Measurements from ENCODE around the gene ARMC5. TPM values are rescaled to one million over a fixed set of nuclear protein-coding genes. Genes with fewer than 3 reads are reported as not detected.

Gene ARMC5
- total RNA-seq, 4 donors from 2014 or later: 6.6 to 11.6 (median 9.1) TPM

DNA sequence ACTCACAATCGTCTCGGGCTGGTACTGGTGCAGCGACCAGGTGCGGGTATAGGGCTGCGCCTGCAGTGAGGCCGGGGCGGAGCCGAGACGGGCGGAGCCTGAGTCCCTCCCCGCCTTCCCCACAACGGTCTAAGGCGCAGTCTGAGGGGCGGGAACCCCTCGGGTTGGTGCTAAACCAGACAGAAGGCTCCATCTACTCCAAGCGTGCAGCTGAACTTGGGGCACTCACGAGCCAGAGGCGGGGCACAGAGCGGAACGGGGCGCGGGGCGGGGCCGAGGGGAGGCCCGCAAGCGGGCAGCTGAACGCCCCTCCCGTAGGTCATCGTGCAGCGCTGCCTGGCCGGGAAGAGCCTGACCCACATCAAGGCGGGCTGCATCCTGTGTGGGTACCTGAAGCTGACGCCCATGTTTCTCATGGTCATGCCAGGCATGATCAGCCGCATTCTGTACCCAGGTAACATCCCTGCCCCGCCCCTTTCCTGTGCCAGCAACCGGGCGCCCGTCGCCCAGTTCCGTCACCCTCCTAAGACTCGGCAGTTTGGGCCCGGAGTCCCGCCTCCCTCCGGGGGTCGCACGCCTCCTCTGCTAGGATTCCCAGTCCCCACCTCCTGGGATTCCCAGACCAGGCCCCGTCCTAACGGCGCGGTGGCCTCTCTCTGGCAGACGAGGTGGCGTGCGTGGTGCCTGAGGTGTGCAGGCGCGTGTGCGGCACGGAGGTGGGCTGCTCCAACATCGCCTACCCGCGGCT is 28.6 kb downstream of the ARMC5 start:
- H3K4me1 ChIP-seq: peaks cover 0 to 26% (median 16%) of the 10 kb centered on the region in 4 donors
- H3K9me3 ChIP-seq: no peaks in the 10 kb centered on the region
- no peaks in the 10 kb centered on the region for H3K27me3 ChIP-seq
- TF ChIP-seq, protein P1, sequence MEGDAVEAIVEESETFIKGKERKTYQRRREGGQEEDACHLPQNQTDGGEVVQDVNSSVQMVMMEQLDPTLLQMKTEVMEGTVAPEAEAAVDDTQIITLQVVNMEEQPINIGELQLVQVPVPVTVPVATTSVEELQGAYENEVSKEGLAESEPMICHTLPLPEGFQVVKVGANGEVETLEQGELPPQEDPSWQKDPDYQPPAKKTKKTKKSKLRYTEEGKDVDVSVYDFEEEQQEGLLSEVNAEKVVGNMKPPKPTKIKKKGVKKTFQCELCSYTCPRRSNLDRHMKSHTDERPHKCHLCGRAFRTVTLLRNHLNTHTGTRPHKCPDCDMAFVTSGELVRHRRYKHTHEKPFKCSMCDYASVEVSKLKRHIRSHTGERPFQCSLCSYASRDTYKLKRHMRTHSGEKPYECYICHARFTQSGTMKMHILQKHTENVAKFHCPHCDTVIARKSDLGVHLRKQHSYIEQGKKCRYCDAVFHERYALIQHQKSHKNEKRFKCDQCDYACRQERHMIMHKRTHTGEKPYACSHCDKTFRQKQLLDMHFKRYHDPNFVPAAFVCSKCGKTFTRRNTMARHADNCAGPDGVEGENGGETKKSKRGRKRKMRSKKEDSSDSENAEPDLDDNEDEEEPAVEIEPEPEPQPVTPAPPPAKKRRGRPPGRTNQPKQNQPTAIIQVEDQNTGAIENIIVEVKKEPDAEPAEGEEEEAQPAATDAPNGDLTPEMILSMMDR (IDR thresholded peaks at IDR 0.05): no peak
- TF ChIP-seq POLR2A (IDR thresholded peaks at IDR 0.05): no peak
- no peak for TF ChIP-seq EP300 (IDR thresholded peaks at IDR 0.05)
- H3K27ac ChIP-seq: no peak overlapping the region
- WGBS, 2 donors: 0 to 10% methylated on average over 8 to 56 of the region's 60 CpGs
- H3K36me3 ChIP-seq: peaks cover 0 to 32% (median 4%) of the 10 kb centered on the region in 3 donors
- H3K4me3 ChIP-seq: peak overlapping the region; percentile 32 to 81 (median 60)
- DNase-seq (ENCODE audit: low spot score in 2 of 2): no peak

DNA sequence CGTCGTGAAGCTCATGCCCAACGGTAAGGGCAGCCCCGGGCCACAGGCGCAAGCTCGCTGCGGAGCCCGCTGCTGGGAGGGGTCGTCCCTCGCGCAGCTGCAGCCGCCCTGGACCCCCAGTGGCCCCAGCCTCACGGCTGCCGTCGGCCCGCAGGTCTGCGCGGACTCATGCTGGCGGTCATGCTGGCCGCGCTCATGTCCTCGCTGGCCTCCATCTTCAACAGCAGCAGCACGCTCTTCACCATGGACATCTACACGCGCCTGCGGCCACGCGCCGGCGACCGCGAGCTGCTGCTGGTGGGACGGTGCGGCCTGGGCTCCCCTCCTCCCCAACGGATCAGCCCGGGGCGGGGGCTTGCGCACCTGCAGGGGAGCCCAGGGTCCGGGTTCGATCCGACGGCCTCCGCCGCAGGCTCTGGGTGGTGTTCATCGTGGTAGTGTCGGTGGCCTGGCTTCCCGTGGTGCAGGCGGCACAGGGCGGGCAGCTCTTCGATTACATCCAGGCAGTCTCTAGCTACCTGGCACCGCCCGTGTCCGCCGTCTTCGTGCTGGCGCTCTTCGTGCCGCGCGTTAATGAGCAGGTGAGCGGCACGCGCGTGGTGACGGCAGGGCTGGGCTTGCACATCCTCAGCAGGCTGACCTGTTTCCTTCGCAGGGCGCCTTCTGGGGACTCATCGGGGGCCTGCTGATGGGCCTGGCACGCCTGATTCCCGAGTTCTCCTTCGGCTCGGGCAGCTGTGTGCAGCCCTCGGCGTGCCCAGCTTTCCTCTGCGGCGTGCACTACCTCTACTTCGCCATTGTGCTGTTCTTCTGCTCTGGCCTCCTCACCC is 29.4 kb downstream of the ARMC5 start:
- Histone ChIP-seq H3K4me3 (peak overlapping the region; percentile 32 to 81 (median 60)), H3K27me3 (no peaks in the 10 kb centered on the region), H3K4me1 (peaks cover 0 to 26% (median 16%) of the 10 kb centered on the region in 4 donors), H3K27ac (no peak overlapping the region), H3K9me3 (no peaks in the 10 kb centered on the region), H3K36me3 (peaks cover 0 to 40% (median 4%) of the 10 kb centered on the region in 3 donors)
- WGBS, 2 donors: 57 to 67% methylated on average over 32 to 48 of the region's 77 CpGs
- TF ChIP-seq EP300 (IDR thresholded peaks at IDR 0.05) (no peak), POLR2A (IDR thresholded peaks at IDR 0.05) (no peak)
- TF ChIP-seq, protein P1 (IDR thresholded peaks at IDR 0.05): no peak
- DNase-seq (ENCODE audit: low spot score in 2 of 2): no peak

DNA sequence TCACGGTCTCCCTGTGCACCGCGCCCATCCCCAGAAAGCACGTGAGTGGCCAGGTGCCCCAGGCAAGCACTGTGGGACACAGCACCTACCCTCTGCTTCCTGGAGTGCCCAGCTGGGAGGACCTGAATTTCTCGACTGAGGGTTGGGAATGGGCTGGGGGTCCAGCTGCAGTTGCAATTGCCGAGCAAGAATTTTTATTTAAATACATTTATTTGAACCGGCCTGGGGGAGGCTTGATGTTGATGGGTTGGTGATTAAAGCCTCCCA is 29.9 kb downstream of the ARMC5 start:
- DNase-seq (ENCODE audit: low spot score in 2 of 2): no peak
- Histone ChIP-seq H3K4me1 (peaks cover 0 to 26% (median 16%) of the 10 kb centered on the region in 4 donors), H3K27me3 (no peaks in the 10 kb centered on the region), H3K27ac (no peak overlapping the region), H3K36me3 (peaks cover 0 to 46% (median 4%) of the 10 kb centered on the region in 3 donors), H3K4me3 (no peak overlapping the region), H3K9me3 (no peaks in the 10 kb centered on the region)
- no peak for TF ChIP-seq EP300 (IDR thresholded peaks at IDR 0.05)
- TF ChIP-seq, protein P1 (IDR thresholded peaks at IDR 0.05): no peak
- TF ChIP-seq POLR2A (IDR thresholded peaks at IDR 0.05): no peak
- 85 to 89% methylated on average over 7 of the region's 7 CpGs for WGBS, 2 donors

DNA sequence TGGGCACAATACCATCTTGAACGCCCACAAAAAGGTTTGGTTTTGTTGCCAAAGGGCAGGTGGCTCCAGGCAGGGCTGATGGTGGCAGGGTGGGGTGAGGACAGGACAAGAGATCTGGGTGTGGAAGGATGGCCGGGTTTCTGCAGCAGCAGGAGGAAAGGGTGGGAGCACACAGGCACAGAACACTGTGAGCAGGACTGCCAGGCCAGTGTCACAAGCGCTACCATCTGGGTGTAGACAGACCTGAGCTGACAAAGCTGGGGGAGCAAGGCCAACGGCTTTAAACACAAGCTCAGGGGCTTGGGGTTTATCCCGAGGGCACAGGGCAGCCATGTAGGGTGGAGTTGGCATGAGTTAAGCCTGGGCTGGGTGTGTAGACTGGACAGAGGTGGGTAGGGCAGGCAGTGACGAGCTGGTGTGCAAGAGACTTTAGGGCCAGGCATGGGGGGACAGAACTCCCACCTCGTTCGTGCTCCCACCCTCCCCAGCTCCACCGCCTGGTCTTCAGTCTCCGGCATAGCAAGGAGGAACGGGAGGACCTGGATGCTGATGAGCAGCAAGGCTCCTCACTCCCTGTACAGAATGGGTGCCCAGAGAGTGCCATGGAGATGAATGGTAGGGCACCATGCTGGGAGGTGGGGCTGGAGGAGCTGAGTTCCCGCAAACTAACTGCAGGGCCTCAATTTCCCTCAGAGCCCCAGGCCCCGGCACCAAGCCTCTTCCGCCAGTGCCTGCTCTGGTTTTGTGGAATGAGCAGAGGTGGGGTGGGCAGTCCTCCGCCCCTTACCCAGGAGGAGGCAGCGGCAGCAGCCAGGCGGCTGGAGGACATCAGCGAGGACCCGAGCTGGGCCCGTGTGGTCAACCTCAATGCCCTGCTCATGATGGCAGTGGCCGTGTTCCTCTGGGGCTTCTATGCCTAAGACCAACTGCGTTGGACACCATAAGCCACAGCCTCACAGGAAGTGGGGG is 30.6 kb downstream of the ARMC5 start:
- Histone ChIP-seq H3K27ac (no peak overlapping the region), H3K4me3 (no peak overlapping the region), H3K36me3 (peaks cover 0 to 52% (median 4%) of the 10 kb centered on the region in 3 donors), H3K27me3 (no peaks in the 10 kb centered on the region), H3K9me3 (no peaks in the 10 kb centered on the region), H3K4me1 (peaks cover 0 to 21% (median 16%) of the 10 kb centered on the region in 4 donors)
- TF ChIP-seq POLR2A (IDR thresholded peaks at IDR 0.05): no peak
- TF ChIP-seq, protein P1 (IDR thresholded peaks at IDR 0.05): no peak
- no peak for TF ChIP-seq EP300 (IDR thresholded peaks at IDR 0.05)
- WGBS, 2 donors: 83 to 86% methylated on average over 14 to 20 of the region's 22 CpGs
- DNase-seq (ENCODE audit: low spot score in 2 of 2): no peak
